HepG2 (cell line): ENCODE data around the gene PERP. TPM values are rescaled to one million over a fixed set of nuclear protein-coding genes. Genes with fewer than 3 reads are reported as not detected.

Source experiments
- EZH2 ChIP-seq: conservative IDR thresholded peaks from 2 replicates; pipeline ENCODE4 v1.6.1; 2012; ENCODE audit warnings: mild to moderate bottlenecking, low read depth, low read length, moderate library complexity
- GFI1 ChIP-seq: sonication (generic); formaldehyde crosslinking; IDR thresholded peaks from 2 replicates; pipeline ENCODE4 v1.5.0; 2020; ENCODE audit warnings: missing genetic modification reagents, mild to moderate bottlenecking, borderline replicate concordance
- GPBP1L1 ChIP-seq: sonication (generic); formaldehyde crosslinking; IDR thresholded peaks from 2 replicates; pipeline ENCODE4 v1.5.0; 2020; ENCODE audit warnings: mild to moderate bottlenecking, missing genetic modification reagents
- HOMEZ ChIP-seq: IDR thresholded peaks from 2 replicates; pipeline ENCODE4 v1.6.1; 2016; ENCODE audit warnings: low read depth
- MAFF ChIP-seq: IDR thresholded peaks from 2 replicates; pipeline ENCODE4 v1.6.1; 2011; ENCODE audit warnings: low read depth, low read length, improper control_type of control experiment
- NCOA5 ChIP-seq: sonication (generic); formaldehyde crosslinking; IDR thresholded peaks from 2 replicates; pipeline ENCODE4 v1.4.0; 2020; ENCODE audit warnings: missing genetic modification reagents
- PHF21A ChIP-seq: sonication (generic); formaldehyde crosslinking; IDR thresholded peaks from 2 replicates; pipeline ENCODE4 v1.5.0; 2020; ENCODE audit warnings: mild to moderate bottlenecking, missing genetic modification reagents
- STAT5B ChIP-seq: sonication (generic); formaldehyde crosslinking; IDR thresholded peaks from 2 replicates; pipeline ENCODE4 v1.4.0; 2020; ENCODE audit warnings: missing genetic modification reagents
- TBX2 ChIP-seq: sonication (generic); formaldehyde crosslinking; IDR thresholded peaks from 2 replicates; pipeline ENCODE4 v1.5.0; 2020; ENCODE audit warnings: missing genetic modification reagents, mild to moderate bottlenecking, borderline replicate concordance
- ZBTB40 ChIP-seq, 2 experiments: fragments of 450-650 bp in 1 of 2; sonication (generic) in 1 of 2; formaldehyde crosslinking in 1 of 2; IDR thresholded peaks; 2 replicates each; pipeline versions ENCODE4 v1.6.1 to v1.8.0; 2016 to 2022; ENCODE audit warnings: antibody characterized with exemption in 1 of 2, mild to moderate bottlenecking in 1 of 2, missing genetic modification reagents in 1 of 2
- ZNF24 ChIP-seq: fragments of 450-650 bp; IDR thresholded peaks from 2 replicates; pipeline ENCODE4 v1.6.1; 2017; ENCODE audit warnings: antibody characterized with exemption, mild to moderate bottlenecking
- ZNF431 ChIP-seq: sonication (generic); formaldehyde crosslinking; IDR thresholded peaks from 2 replicates; pipeline ENCODE4 v1.9.0; 2022; ENCODE audit warnings: missing genetic modification reagents, low read depth, mild to moderate bottlenecking, borderline replicate concordance
- ZNF468 ChIP-seq: sonication (generic); formaldehyde crosslinking; IDR thresholded peaks from 2 replicates; pipeline ENCODE4 v1.8.0; 2022; ENCODE audit warnings: mild to moderate bottlenecking, moderate library complexity, missing genetic modification reagents
- ZNF766 ChIP-seq: sonication (generic); formaldehyde crosslinking; IDR thresholded peaks from 2 replicates; pipeline ENCODE4 v1.5.0; 2020; ENCODE audit warnings: missing genetic modification reagents, borderline replicate concordance
- ZNF776 ChIP-seq: sonication (generic); formaldehyde crosslinking; IDR thresholded peaks from 2 replicates; pipeline ENCODE4 v1.4.0; 2020; ENCODE audit warnings: mild to moderate bottlenecking, missing genetic modification reagents
- polyA plus RNA-seq, 8 experiments: library from polyadenylated mRNA; depleted of rRNA in 3 of 8; stranded (reverse) in 7 of 8; unstranded in 1 of 8; fragments of >200 nt; fragmentation: Illumina TruSeq in 4 of 8; extraction: Trizol in 4 of 8; gene quantifications; 2 replicates each; pipeline versions ENCODE4 v1.2.1 to v1.2.3, GENCODE V29; 2011 to 2016; ENCODE audit warnings: low read depth in 4 of 8, missing spikeins in 1 of 8, mixed read lengths in 1 of 8; ENCODE audit not compliant: insufficient read depth in 1 of 8
- total RNA-seq, 5 experiments: library from RNA; depleted of rRNA; stranded (reverse); fragments of >200 nt; fragmentation: Illumina TruSeq; extraction: Trizol; gene quantifications; 2 replicates each; pipeline ENCODE4 v1.2.3, GENCODE V29; 2016; ENCODE audit warnings: low read depth in 1 of 5
- TF ChIP-seq, protein P1 (sequence below): fragments of 450-650 bp; IDR thresholded peaks from 2 replicates; pipeline ENCODE4 v1.6.1; 2016

PERP gene
- total and polyA plus RNA-seq, 2 of the 13 experiments (the other 11 are each of a cell fraction or from before 2014, with no cell fraction given) = 26.0 to 53.0 TPM

DNA sequence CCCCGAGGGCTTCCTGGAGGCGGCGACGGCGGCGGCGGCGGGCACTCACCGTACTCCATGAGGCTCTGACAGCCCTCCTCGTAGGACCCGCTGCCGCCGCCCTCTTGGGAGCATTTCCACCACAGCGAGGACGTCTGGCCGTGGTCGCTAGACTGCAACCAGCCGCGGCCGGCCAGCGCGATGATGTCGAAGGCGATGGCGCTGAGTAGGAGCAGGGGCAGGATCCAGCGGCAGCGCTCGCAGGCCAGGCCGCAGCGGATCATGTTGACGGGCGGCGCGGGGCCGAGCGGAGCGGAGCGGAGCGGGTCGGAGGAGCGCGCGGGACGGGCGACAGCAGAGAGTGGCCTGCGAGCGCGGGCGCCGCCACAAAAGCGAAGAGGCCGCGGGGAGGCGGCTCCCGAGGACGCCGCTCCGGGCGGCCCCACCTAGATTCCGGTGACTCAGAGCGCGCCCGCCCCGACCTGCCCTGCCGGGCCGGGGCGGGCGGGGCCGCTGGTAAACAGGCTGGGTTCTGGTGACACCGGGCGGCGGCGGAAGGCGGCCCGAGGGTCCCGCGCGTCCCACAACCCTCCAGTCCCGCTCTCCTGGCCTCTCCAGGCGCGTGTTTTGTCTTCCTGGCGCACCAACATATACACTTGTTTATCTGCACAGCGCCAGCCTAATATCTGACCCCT lies at the start of gene PERP (continued):
- TF ChIP-seq ZNF468 = no peak
- no peak for TF ChIP-seq MAFF
- peak; percentile 78 for TF ChIP-seq GFI1 (CRISPR knock-in tag)
- peak; percentile 74; the same call in 1 of the 2 replicates for TF ChIP-seq ZNF776 (CRISPR knock-in tag)
- no peak for TF ChIP-seq STAT5B
- 0 out of 2 replicates have a peak, but pooled peaks have one; percentile 82 for TF ChIP-seq ZNF431 (CRISPR knock-in tag)
- no peak for TF ChIP-seq ZNF24
- no peak for TF ChIP-seq ZBTB40 (IDR thresholded peaks at IDR 0.05)
- peak; percentile 78 for TF ChIP-seq ZBTB40 (CRISPR knock-in tag; IDR thresholded peaks at IDR 0.05)
- peak; percentile 84 for TF ChIP-seq TBX2
- peak; percentile 48; the same call in 1 of the 2 replicates for TF ChIP-seq ZNF766 (CRISPR knock-in tag)
- TF ChIP-seq PHF21A = no peak; the same call in 1 of the 2 replicates
- TF ChIP-seq, protein P1, sequence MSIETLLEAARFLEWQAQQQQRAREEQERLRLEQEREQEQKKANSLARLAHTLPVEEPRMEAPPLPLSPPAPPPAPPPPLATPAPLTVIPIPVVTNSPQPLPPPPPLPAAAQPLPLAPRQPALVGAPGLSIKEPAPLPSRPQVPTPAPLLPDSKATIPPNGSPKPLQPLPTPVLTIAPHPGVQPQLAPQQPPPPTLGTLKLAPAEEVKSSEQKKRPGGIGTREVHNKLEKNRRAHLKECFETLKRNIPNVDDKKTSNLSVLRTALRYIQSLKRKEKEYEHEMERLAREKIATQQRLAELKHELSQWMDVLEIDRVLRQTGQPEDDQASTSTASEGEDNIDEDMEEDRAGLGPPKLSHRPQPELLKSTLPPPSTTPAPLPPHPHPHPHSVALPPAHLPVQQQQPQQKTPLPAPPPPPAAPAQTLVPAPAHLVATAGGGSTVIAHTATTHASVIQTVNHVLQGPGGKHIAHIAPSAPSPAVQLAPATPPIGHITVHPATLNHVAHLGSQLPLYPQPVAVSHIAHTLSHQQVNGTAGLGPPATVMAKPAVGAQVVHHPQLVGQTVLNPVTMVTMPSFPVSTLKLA = no peak
- TF ChIP-seq HOMEZ (CRISPR knock-in tag) = no peak
- TF ChIP-seq NCOA5 (CRISPR knock-in tag) = no peak
- TF ChIP-seq EZH2 = no peak
- no peak for TF ChIP-seq GPBP1L1
